Ovary (tissue), 9 donors: ENCODE measurements around the gene ST6GALNAC2. TPM values are rescaled to one million over a fixed set of nuclear protein-coding genes. Genes with fewer than 3 reads are reported as not detected.
A peak's percentile ranks its signal among the peaks of the same experiment; 100 is the strongest.

Experiments used
- DNase-seq, 5 donors: peaks; one replicate each; pipeline ENCODE4 v3.0.0-alpha.2; 2019 to 2020
- H3K27ac ChIP-seq, 2 donors: fragments of 200-600 bp; one replicate each; pipeline versions ENCODE4 v1.5.1 to v1.8.0; 2019 to 2022
- H3K27me3 ChIP-seq: fragments of 200-600 bp; one replicate; pipeline ENCODE4 v1.8.0; 2022
- H3K36me3 ChIP-seq: fragments of 200-600 bp; sonication (generic); one replicate; pipeline ENCODE4 v1.5.1; 2019
- H3K4me1 ChIP-seq: one replicate; pipeline ENCODE4 v1.8.1; 2013; ENCODE audit warnings: mild to moderate bottlenecking, moderate library complexity; ENCODE audit not compliant: insufficient read depth
- H3K4me3 ChIP-seq: fragments of 200-600 bp; sonication (generic); one replicate; pipeline ENCODE4 v1.5.1; 2017
- H3K9me3 ChIP-seq, 2 donors: fragments of 200-600 bp in 1 of 2; sonication (generic) in 1 of 2; one replicate each; pipeline versions ENCODE4 v1.5.1 to v1.8.1; 2013 to 2019; ENCODE audit warnings: mild to moderate bottlenecking in 1 of 2, moderate library complexity in 1 of 2
- EP300 ChIP-seq: sonication (generic); formaldehyde crosslinking; IDR thresholded peaks from one replicate; pipeline ENCODE4 v1.6.1; 2017; ENCODE audit warnings: antibody characterized with exemption
- POLR2A ChIP-seq: fragments of 450-650 bp; IDR thresholded peaks from one replicate; pipeline ENCODE4 v1.6.1; 2017; ENCODE audit warnings: antibody characterized with exemption, mild to moderate bottlenecking, moderate library complexity
- WGBS, 3 donors: extraction: QIAGEN DNeasy Blood & Tissue Kit in 1 of 3; methylation state at CpG; one replicate each; pipeline versions ENCODE4 v1.1.5 to v1.1.7; 2013 to 2017; 5-methylcytosine and 5-hydroxymethylcytosine counted together
- intact Hi-C, 4 donors: fragments of 100-400 bp; cut with DNase I; formaldehyde crosslinking; loops; one replicate each; pipeline versions ENCODE4 v1.11.0 to v1.15.1; 2022 to 2023
- polyA plus RNA-seq, 2 donors: library from polyadenylated mRNA; stranded (reverse); fragments of 200-250 nt in 1 of 2; fragments of 350-450 nt in 1 of 2; fragmentation: Illumina TruSeq in 1 of 2; extraction: RNeasy Lipid Tissue Mini Kit (QIAGEN cat#74804) in 1 of 2; gene quantifications; one replicate each; pipeline ENCODE4 v1.2.3, GENCODE V29; 2013 to 2014
- total RNA-seq, 7 donors: library from RNA; depleted of rRNA in 2 of 7; stranded (reverse); fragments of >200 nt in 2 of 7; fragmentation: NEBNext Ultra II Directional in 3 of 7; extraction: Animal tissue kit (Norgen Biotek cat#: 25700) in 3 of 7; gene quantifications; one replicate each; pipeline versions ENCODE4 v1.1.0 to v1.2.4, GENCODE V29; 2016 to 2023
- TF ChIP-seq, protein P1 (sequence below), 3 donors: fragments of 450-650 bp in 2 of 3; fragments of 200-600 bp in 1 of 3; IDR thresholded peaks; one replicate each; pipeline versions ENCODE4 v1.5.1 to v1.8.0; 2016 to 2022; ENCODE audit warnings: antibody characterized with exemption in 3 of 3, mild to moderate bottlenecking in 1 of 3
- donor health status: DM: no; HTN: no; CAD: no; lungs with moderate emphysema.
- donor health status: DM: no; HTN: no; CAD: no.
- donor health status: Bipolar disorder and iron deficiency.
- donor health status: DM: yes; HTN: yes; CAD: no.
- donor health status: DM: no; HTN: no; CAD: no.
- donor health status: DM: yes; HTN: yes; CAD: no.

ST6GALNAC2 gene
- total and polyA plus RNA-seq, 9 donors = 1.4 to 61.6 (median 4.9) TPM

DNA sequence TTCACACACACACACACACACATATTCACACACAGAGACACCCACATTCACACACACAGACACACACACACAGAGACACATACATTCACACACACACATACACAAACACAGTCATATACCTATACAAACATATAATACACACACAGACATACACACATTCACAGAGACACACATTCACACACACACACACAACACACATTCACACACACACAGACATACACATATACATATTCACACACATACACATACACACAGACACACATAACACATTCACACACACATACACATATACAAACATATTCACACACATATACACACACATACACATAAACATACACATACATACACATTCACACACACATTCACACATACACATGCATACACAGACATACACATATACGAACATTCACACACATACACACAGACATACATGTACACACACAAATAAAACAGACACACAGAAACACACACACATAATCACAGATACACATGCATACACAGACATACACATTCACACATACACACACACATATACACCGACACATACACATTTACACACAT is 37.9 kb downstream of the ST6GALNAC2 start:
- 87 to 93% (median 89%) methylated on average over 2 of the region's 2 CpGs for WGBS, 3 donors
- no peak for TF ChIP-seq EP300
- TF ChIP-seq POLR2A = no peak
- TF ChIP-seq, protein P1, sequence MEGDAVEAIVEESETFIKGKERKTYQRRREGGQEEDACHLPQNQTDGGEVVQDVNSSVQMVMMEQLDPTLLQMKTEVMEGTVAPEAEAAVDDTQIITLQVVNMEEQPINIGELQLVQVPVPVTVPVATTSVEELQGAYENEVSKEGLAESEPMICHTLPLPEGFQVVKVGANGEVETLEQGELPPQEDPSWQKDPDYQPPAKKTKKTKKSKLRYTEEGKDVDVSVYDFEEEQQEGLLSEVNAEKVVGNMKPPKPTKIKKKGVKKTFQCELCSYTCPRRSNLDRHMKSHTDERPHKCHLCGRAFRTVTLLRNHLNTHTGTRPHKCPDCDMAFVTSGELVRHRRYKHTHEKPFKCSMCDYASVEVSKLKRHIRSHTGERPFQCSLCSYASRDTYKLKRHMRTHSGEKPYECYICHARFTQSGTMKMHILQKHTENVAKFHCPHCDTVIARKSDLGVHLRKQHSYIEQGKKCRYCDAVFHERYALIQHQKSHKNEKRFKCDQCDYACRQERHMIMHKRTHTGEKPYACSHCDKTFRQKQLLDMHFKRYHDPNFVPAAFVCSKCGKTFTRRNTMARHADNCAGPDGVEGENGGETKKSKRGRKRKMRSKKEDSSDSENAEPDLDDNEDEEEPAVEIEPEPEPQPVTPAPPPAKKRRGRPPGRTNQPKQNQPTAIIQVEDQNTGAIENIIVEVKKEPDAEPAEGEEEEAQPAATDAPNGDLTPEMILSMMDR (IDR thresholded peaks at IDR 0.05) = no peak
- intact Hi-C loops = loop anchor here in 3 of 4 donors (1.0 to 2.0 kb wide), 2 partner anchors 25 kb away; no protein-coding TSS in a partner anchor
- Histone ChIP-seq H3K36me3 (no peaks in the 10 kb centered on the region), H3K27me3 (no peaks in the 10 kb centered on the region), H3K4me3 (no peak overlapping the region), H3K4me1 (peaks cover 34% of the 10 kb centered on the region), H3K9me3 (no peaks in the 10 kb centered on the region), H3K27ac (no peak overlapping the region)
- no peak for DNase-seq

DNA sequence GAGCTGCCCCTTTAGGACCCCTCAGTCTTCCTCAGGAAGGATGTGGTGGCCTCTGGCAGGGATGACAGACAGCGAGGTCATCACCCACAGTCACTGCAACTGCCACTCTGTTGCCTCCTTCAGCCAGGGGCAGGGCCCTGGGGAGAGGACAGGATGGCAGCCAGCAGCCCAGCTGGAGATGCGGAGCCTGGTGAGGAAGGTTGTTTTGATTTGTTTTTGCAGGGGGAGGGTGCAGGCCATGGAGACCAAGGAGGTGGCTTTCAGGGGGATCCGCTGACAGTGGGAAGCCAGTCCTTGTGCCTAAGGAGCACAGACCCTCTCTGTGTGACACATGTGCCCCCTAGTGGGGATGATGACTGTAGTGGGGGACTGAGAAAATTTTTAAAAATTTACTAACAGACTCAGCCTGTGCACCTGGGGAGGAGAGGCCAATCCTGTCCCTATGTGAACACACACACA is 38.4 kb downstream of the ST6GALNAC2 start:
- no peak overlapping the region for H3K27ac ChIP-seq
- DNase-seq = peak; percentile 62 to 84 (median 70)

DNA sequence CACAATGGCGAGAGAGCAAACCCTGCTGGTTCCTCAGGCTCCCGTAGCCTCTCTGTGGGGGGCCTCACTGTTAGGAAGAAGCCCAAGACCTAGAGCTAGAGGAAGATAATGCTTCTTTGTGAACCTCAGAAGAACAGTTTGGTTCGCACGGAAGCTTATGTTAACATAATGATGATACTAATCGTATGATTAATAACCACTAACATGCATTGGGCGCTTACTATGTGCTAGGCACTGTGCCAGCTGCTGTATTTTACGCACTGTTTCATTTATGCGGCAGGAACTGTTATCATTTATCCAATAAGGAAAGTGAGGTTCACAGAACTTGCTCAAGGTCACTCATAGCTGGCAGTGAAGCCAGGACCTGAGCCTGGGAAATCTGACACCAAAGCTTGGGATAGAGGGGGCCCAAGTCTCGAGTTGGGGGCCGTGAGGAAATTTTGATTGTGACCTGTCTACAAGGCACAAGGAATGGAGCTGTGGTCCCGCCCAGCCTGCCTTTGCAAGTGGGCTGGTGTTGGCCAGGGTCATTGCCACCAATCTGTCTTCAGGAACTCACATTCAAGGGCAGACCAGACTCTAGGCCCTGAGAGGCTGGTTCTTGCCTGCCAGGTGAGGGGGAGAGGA is 39.0 kb downstream of the ST6GALNAC2 start:
- Histone ChIP-seq H3K27me3 (no peaks in the 10 kb centered on the region), H3K4me1 (peaks cover 34% of the 10 kb centered on the region), H3K36me3 (no peaks in the 10 kb centered on the region), H3K27ac (no peak overlapping the region), H3K4me3 (no peak overlapping the region), H3K9me3 (no peaks in the 10 kb centered on the region)
- WGBS, 3 donors = 16 to 34% (median 23%) methylated on average over 11 of the region's 11 CpGs
- peak in 3 of 5 donors; percentile 35 to 55 (median 37) for DNase-seq
- no peak for TF ChIP-seq POLR2A
- no peak for TF ChIP-seq EP300
- TF ChIP-seq, protein P1 (IDR thresholded peaks at IDR 0.05) = no peak
- intact Hi-C loops = loop anchor here in 3 of 4 donors (1.0 to 2.0 kb wide), 2 partner anchors 24 kb away; no protein-coding TSS in a partner anchor

More for the DNA sequence above, 38.4 kb downstream of the ST6GALNAC2 start:
- Histone ChIP-seq H3K9me3 (no peaks in the 10 kb centered on the region), H3K4me3 (no peak overlapping the region), H3K36me3 (no peaks in the 10 kb centered on the region), H3K4me1 (peaks cover 34% of the 10 kb centered on the region), H3K27me3 (no peaks in the 10 kb centered on the region)
- intact Hi-C loops = loop anchor here in 3 of 4 donors (1.0 to 2.0 kb wide), 2 partner anchors 24 to 25 kb away; no protein-coding TSS in a partner anchor
- 30 to 38% (median 33%) methylated on average over 3 of the region's 3 CpGs for WGBS, 3 donors
- no peak for TF ChIP-seq POLR2A
- TF ChIP-seq, protein P1 (IDR thresholded peaks at IDR 0.05) = peak; percentile 50 to 84 (median 79)
- TF ChIP-seq EP300 = no peak

DNA sequence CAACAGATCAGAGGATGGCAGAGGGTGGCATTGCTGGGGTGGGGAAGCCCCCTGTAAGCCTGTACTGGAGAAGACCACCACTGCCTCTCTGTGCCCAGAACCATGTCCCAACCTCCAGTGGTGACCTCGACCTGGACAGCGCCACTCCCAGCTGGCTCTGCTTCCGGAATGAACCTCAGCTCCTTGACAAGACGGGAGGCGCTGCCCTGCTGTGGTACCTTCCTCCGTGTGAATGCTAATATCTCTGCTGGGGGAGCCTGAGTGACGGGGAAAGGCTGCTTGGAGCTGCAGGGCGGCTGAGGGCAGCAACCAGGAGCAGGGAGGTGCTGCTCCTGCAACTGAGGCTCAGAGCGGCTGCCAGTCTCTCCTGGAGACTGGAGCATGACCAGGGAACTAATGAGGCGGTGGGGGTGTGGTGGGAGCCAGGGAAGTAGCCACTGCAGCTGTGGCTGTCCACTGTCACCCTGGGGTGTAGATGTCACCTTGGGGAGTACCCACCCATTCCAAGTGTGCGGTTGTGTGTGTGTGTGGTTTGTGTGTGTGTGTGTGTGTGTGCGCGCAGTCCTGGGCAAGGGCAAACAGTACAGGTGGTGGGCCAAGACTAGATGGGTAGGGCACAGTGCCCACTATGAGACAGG is 39.6 kb downstream of the ST6GALNAC2 start:
- intact Hi-C loops = loop anchor here in 2 of 4 donors (2.0 kb wide), 1 partner anchor 23 kb away; no protein-coding TSS in a partner anchor
- Histone ChIP-seq H3K4me3 (no peak overlapping the region), H3K36me3 (no peaks in the 10 kb centered on the region), H3K4me1 (peaks cover 36% of the 10 kb centered on the region), H3K27ac (no peak overlapping the region), H3K27me3 (no peaks in the 10 kb centered on the region), H3K9me3 (no peaks in the 10 kb centered on the region)
- peak in 2 of 5 donors; percentile 21 to 39 for DNase-seq
- WGBS, 3 donors = 63 to 72% (median 71%) methylated on average over 13 of the region's 13 CpGs
- TF ChIP-seq POLR2A (no peak), EP300 (no peak)
- TF ChIP-seq, protein P1 (IDR thresholded peaks at IDR 0.05) = no peak
